ENCODE measurements around the gene DHX32. TPM values are rescaled to one million over a fixed set of nuclear protein-coding genes. Genes with fewer than 3 reads are reported as not detected.
"Not testable (repeated sequence)": the region's sequence is repeated elsewhere in the genome, so short reads cannot be mapped to it uniquely, and the experiment has no call there.

The DHX32 gene
- total RNA-seq, 2 experiments from 2014 or later, result 0.22 to 0.27 TPM

DNA sequence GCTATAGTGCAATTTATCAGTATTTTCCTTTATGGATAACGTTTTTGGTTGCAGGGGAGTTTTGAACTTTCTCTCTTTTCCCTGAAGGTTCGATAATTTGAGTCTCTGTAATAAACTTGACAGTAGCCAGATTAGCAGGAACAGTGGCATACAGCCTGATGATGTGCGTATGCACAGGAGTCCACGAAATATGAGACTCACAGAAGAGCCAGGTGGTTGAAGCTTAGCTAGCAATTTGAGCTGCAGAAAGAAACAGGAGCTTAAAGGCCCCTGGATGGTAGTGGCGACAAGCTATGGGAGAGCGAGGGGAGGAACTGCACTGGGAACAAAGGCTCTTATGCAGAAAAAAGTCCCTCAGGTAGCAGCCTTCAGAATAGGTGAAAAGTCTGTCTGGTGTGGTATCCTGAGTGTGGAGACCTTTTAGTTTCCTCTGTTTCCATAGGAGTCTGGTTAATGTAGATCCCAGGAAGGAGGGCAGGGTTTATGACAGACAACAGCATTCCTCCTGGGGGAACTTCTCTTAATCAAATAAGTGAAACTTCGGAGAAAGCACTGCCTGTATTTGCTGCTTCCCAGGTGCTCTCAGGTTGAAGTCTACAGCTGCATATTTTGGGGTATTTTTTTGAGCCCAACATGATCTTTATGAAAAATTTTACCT lies 48.0 kb upstream of the DHX32 start:
- Histone ChIP-seq H3K4me2 (ENCODE audit: low read length) (no peak overlapping the region), H3K9me3 (ENCODE audit: low read length) (0 out of 2 replicates have a peak, but pooled peaks cover 4% of the 10 kb centered on the region), H3K4me1 (ENCODE audit: insufficient read depth, low read length, poor library complexity, severe bottlenecking) (no peaks in the 10 kb centered on the region), H4K20me1 (ENCODE audit: insufficient read depth, low read length) (no peaks in the 10 kb centered on the region), H3K4me3 (ENCODE audit: low read depth, low read length, poor library complexity, severe bottlenecking) (no peak overlapping the region), H2AFZ (ENCODE audit: low read length) (no peak overlapping the region), H3K9me2 (ENCODE audit: insufficient read depth, low read length) (no peaks in the 10 kb centered on the region), H3K79me2 (ENCODE audit: insufficient read depth, low read depth, low read length) (no peaks in the 10 kb centered on the region), H3K36me3 (ENCODE audit: insufficient read depth, low read length) (no peaks in the 10 kb centered on the region), H3K27ac (ENCODE audit: low read depth, low read length, poor library complexity, severe bottlenecking) (no peak overlapping the region)
- CTCF ChIA-PET (ENCODE audit: unreplicated experiment), result no interaction called here
- BruUV-seq (replicated peaks), result no TSS peak
- no peak for TF ChIP-seq EZH2phosphoT487 (IDR thresholded peaks at IDR 0.05; ENCODE audit: borderline replicate concordance, low read depth, low read length)
- TF ChIP-seq, protein P1, sequence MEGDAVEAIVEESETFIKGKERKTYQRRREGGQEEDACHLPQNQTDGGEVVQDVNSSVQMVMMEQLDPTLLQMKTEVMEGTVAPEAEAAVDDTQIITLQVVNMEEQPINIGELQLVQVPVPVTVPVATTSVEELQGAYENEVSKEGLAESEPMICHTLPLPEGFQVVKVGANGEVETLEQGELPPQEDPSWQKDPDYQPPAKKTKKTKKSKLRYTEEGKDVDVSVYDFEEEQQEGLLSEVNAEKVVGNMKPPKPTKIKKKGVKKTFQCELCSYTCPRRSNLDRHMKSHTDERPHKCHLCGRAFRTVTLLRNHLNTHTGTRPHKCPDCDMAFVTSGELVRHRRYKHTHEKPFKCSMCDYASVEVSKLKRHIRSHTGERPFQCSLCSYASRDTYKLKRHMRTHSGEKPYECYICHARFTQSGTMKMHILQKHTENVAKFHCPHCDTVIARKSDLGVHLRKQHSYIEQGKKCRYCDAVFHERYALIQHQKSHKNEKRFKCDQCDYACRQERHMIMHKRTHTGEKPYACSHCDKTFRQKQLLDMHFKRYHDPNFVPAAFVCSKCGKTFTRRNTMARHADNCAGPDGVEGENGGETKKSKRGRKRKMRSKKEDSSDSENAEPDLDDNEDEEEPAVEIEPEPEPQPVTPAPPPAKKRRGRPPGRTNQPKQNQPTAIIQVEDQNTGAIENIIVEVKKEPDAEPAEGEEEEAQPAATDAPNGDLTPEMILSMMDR (conservative IDR thresholded peaks at IDR 0.05; ENCODE audit: low read length), result no peak
- no peak for DNase-seq (ENCODE audit: low spot score)
- POLR2A ChIA-PET, result interaction anchor here (0.6 kb wide), 1 partner anchor 29 kb away, joined by 3 read pairs; no protein-coding TSS in a partner anchor
- intact Hi-C loops (cut with micrococcal nuclease; ENCODE audit: unreplicated experiment), result no loop called here

DNA sequence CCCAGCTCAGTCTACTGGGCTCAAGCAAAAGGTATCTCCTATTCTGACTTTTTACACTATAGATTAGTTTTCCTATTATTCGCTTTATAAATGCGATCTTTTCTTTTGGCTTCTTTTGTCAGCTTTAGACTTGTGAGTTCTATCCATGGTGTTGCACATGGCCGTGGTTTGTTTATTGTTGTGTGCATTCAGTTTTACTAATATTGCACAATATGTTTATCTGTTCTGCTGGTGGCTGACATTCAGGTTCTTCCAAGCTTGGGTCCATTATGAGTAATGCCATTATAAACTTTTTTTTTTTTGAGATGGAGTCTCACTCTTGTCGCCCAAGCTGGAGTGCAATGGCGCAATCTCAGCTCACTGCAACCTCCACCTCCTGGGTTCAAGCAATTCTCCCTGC lies 46.2 kb upstream of the DHX32 start:
- BruUV-seq (replicated peaks); H2AFZ ChIP-seq (ENCODE audit: low read length); CTCF ChIA-PET (ENCODE audit: unreplicated experiment); POLR2A ChIA-PET; intact Hi-C loops (cut with micrococcal nuclease; ENCODE audit: unreplicated experiment); H3K4me1 ChIP-seq (ENCODE audit: insufficient read depth, low read length, poor library complexity, severe bottlenecking); H3K9me2 ChIP-seq (ENCODE audit: insufficient read depth, low read length); H3K36me3 ChIP-seq (ENCODE audit: insufficient read depth, low read length); H3K79me2 ChIP-seq (ENCODE audit: insufficient read depth, low read depth, low read length); H3K9me3 ChIP-seq (ENCODE audit: low read length); H4K20me1 ChIP-seq (ENCODE audit: insufficient read depth, low read length); H3K4me3 ChIP-seq (ENCODE audit: low read depth, low read length, poor library complexity, severe bottlenecking); DNase-seq (ENCODE audit: low spot score); H3K27ac ChIP-seq (ENCODE audit: low read depth, low read length, poor library complexity, severe bottlenecking); H3K4me2 ChIP-seq (ENCODE audit: low read length): not testable (repeated sequence)

DNA sequence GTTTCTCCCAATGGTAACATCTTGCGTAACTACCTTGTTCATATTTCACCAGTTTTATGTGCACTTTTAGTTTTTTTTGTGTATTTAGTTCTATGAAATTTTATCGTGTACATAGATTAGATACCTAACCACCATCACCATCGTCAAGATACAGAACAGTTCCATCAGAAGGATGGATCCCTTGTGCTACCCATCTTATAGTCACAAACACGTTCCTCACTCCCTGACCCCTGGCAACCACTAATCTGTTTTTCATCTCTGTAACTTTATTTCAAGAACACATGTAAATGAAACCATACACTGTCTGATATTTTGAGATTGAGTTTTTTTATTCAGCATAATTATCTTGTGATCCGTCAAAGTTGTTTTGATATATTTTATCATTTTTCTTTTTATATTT lies 45.2 kb upstream of the DHX32 start:
- BruUV-seq (replicated peaks), result no TSS peak

More for the DNA sequence above, 45.2 kb upstream of the DHX32 start:
- H3K4me2 ChIP-seq (ENCODE audit: low read length), result no peak overlapping the region
- no peaks in the 10 kb centered on the region for H3K36me3 ChIP-seq (ENCODE audit: insufficient read depth, low read length)
- H3K79me2 ChIP-seq (ENCODE audit: insufficient read depth, low read depth, low read length), result no peaks in the 10 kb centered on the region
- no peaks in the 10 kb centered on the region for H4K20me1 ChIP-seq (ENCODE audit: insufficient read depth, low read length)
- POLR2A ChIA-PET, result no interaction called here
- H3K4me3 ChIP-seq (ENCODE audit: low read depth, low read length, poor library complexity, severe bottlenecking), result no peak overlapping the region
- no peaks in the 10 kb centered on the region for H3K4me1 ChIP-seq (ENCODE audit: insufficient read depth, low read length, poor library complexity, severe bottlenecking)
- intact Hi-C loops (cut with micrococcal nuclease; ENCODE audit: unreplicated experiment), result no loop called here
- H2AFZ ChIP-seq (ENCODE audit: low read length), result no peak overlapping the region
- H3K9me2 ChIP-seq (ENCODE audit: insufficient read depth, low read length), result no peaks in the 10 kb centered on the region
- CTCF ChIA-PET (ENCODE audit: unreplicated experiment), result no interaction called here
- 0 out of 2 replicates have a peak, but pooled peaks cover 4% of the 10 kb centered on the region for H3K9me3 ChIP-seq (ENCODE audit: low read length)
- no peak for DNase-seq (ENCODE audit: low spot score)
- no peak overlapping the region for H3K27ac ChIP-seq (ENCODE audit: low read depth, low read length, poor library complexity, severe bottlenecking)
- TF ChIP-seq, protein P1 (conservative IDR thresholded peaks at IDR 0.05; ENCODE audit: low read length), result no peak
- no peak for TF ChIP-seq EZH2phosphoT487 (IDR thresholded peaks at IDR 0.05; ENCODE audit: borderline replicate concordance, low read depth, low read length)

Data from OCI-LY7 (cell line).